ENCODE results near the gene CAMLG. TPM values are rescaled to one million over a fixed set of nuclear protein-coding genes. Genes with fewer than 3 reads are reported as not detected.
A peak's percentile ranks its signal among the peaks of the same experiment; 100 is the strongest.

CAMLG gene
- total RNA-seq, 1 donor from 2014 or later: 43.4 TPM

- Mint-ChIP-seq H3K27ac (ENCODE audit: unreplicated experiment) (no peak overlapping the region), H3K36me3 (ENCODE audit: low read depth) (peaks cover 3% of the 10 kb centered on the region), H3K4me3 (no peak overlapping the region), H3K9me3 (no peaks in the 10 kb centered on the region), H3K27me3 (ENCODE audit: low read depth) (no peaks in the 10 kb centered on the region), H3K4me1 (no peaks in the 10 kb centered on the region)
- no peak for DNase-seq (ENCODE audit: low read depth, low spot score)
- TF ChIP-seq, protein P1, sequence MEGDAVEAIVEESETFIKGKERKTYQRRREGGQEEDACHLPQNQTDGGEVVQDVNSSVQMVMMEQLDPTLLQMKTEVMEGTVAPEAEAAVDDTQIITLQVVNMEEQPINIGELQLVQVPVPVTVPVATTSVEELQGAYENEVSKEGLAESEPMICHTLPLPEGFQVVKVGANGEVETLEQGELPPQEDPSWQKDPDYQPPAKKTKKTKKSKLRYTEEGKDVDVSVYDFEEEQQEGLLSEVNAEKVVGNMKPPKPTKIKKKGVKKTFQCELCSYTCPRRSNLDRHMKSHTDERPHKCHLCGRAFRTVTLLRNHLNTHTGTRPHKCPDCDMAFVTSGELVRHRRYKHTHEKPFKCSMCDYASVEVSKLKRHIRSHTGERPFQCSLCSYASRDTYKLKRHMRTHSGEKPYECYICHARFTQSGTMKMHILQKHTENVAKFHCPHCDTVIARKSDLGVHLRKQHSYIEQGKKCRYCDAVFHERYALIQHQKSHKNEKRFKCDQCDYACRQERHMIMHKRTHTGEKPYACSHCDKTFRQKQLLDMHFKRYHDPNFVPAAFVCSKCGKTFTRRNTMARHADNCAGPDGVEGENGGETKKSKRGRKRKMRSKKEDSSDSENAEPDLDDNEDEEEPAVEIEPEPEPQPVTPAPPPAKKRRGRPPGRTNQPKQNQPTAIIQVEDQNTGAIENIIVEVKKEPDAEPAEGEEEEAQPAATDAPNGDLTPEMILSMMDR (conservative IDR thresholded peaks at IDR 0.05): no peak
Observed at GRCh38 chr5:134724872-134725271, 13.5 kb upstream of the CAMLG start.

DNA sequence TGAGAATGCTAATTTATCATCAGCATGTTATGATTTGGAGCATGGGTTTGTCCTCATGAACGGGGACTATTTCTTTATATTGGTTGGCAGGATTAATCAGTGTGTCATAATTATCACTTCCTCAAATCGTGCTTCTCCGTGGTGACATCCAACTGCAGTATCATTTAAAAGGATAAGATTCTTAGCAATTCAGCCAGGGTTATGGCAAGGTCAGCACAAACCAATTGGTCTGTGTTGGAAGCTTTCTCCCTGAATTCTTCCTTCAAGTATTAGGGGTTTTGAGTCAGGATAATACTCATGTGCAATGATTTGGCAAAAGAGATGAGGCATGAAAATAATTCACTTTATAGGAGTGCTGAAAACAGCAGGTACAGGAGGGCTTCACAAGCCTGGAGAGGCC lies 5.5 kb upstream of the CAMLG start:
- TF ChIP-seq, protein P1 (conservative IDR thresholded peaks at IDR 0.05): no peak
- no peaks in the 10 kb centered on the region for H3K36me3 Mint-ChIP-seq (ENCODE audit: low read depth)
- no peak overlapping the region for H3K4me3 Mint-ChIP-seq
- H3K27ac Mint-ChIP-seq (ENCODE audit: unreplicated experiment): no peak overlapping the region
- no peaks in the 10 kb centered on the region for H3K27me3 Mint-ChIP-seq (ENCODE audit: low read depth)
- DNase-seq (ENCODE audit: low read depth, low spot score): no peak
- no peaks in the 10 kb centered on the region for H3K4me1 Mint-ChIP-seq
- H3K9me3 Mint-ChIP-seq: no peaks in the 10 kb centered on the region

DNA sequence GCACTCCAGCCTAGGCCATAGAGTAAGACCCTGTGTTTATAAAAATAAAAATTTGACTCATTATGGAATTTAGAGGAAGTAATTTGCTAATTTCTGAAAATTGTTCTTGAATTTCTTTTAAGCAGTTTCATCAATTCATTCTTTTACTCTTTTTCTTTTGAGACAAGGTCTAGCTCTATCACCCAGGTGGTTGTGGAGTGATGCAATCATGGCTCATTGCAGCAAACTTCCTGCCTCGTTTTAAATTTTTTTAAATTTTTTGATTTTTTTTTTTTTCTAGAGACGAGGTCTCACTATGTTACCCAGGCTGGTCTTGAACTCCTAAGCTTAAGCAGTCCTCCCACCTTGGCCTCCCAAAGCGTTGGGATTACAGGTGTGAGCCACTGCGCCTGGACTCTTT lies 3.1 kb upstream of the CAMLG start:
- no peaks in the 10 kb centered on the region for H3K36me3 Mint-ChIP-seq (ENCODE audit: low read depth)
- H3K4me3 Mint-ChIP-seq: no peak overlapping the region
- no peaks in the 10 kb centered on the region for H3K9me3 Mint-ChIP-seq
- TF ChIP-seq, protein P1 (conservative IDR thresholded peaks at IDR 0.05): no peak
- no peak overlapping the region for H3K27ac Mint-ChIP-seq (ENCODE audit: unreplicated experiment)
- peaks cover 13% of the 10 kb centered on the region for H3K4me1 Mint-ChIP-seq
- DNase-seq (ENCODE audit: low read depth, low spot score): no peak
- H3K27me3 Mint-ChIP-seq (ENCODE audit: low read depth): no peaks in the 10 kb centered on the region

- H3K4me3 Mint-ChIP-seq: no peak overlapping the region
- DNase-seq (ENCODE audit: low read depth, low spot score): no peak
- TF ChIP-seq, protein P1 (conservative IDR thresholded peaks at IDR 0.05): no peak
- H3K27me3 Mint-ChIP-seq (ENCODE audit: low read depth): no peaks in the 10 kb centered on the region
- H3K4me1 Mint-ChIP-seq: peaks cover 13% of the 10 kb centered on the region
- no peak overlapping the region for H3K27ac Mint-ChIP-seq (ENCODE audit: unreplicated experiment)
- no peaks in the 10 kb centered on the region for H3K36me3 Mint-ChIP-seq (ENCODE audit: low read depth)
- no peaks in the 10 kb centered on the region for H3K9me3 Mint-ChIP-seq
Observed at GRCh38 chr5:134736173-134736812, 2.1 kb upstream of the CAMLG start.

GRCh38 chr5:134738963-134739661 lies 764 bp downstream of the CAMLG start:
- peak; percentile 10 for DNase-seq (ENCODE audit: low read depth, low spot score)
- Mint-ChIP-seq H3K36me3 (ENCODE audit: low read depth) (no peaks in the 10 kb centered on the region), H3K27me3 (ENCODE audit: low read depth) (no peaks in the 10 kb centered on the region), H3K4me3 (peak overlapping the region; percentile 97), H3K4me1 (peaks cover 13% of the 10 kb centered on the region), H3K9me3 (no peaks in the 10 kb centered on the region), H3K27ac (ENCODE audit: unreplicated experiment) (peak overlapping the region; percentile 98)
- TF ChIP-seq, protein P1 (conservative IDR thresholded peaks at IDR 0.05): no peak

All from neural crest cell (in vitro differentiated cells).